Activated CD4-positive, CD25-positive, alpha-beta regulatory T cell treated with anti-CD3 and anti-CD28 coated beads, Interleukin-2, amount 50 U/mL, for 24 hours (primary cell): ENCODE measurements around the gene DKK2.

Experiments
- ATAC-seq, 2 donors: fragments of 150-1000 bp; cut with Tn5 transposase; one replicate each; pipeline ENCODE4 v1.10.0; 2021; ENCODE audit warnings: mild to moderate bottlenecking in 1 of 2, moderate library complexity in 1 of 2

The DKK2 gene

DNA sequence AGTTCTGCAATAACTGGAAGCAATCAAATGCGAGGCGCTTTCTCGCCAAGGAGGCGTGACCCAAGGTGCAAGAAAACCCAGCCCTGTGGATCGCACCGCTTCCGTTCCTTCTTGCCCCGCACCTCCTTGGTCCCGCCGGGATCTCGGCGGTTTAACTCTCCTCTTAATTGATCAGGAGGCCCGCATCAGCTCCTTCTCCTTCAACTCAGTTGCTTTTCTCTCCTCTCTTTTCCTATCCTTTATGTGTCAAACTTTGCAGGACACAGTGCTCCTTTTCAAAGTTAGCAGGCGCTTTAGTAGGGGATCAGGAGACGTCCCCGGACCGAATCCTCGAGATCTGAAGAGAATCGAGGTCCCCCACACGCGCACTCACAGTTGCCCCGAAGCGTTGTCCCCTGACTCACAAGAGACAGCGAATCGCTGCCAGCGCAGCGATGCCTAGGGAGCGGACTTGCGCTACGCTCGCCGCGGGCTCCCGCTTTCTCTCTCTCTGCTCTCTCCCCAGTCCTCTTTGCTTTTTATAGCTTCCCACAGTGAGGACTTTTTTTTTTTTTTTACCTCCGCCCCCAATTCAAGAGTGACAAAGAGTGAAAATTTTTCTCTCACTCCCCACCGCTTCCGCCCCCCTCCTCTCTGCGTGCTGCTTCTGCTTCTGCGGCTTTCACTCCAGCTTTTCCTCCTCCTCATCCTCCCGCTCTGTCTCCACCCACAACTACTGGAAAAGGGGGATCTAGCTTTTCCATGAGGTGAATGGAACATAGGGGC is at the start of gene DKK2:
TSS of gene DKK2 (minus strand) at position 495 of the 765 bp plus-strand sequence. CDS start 722 bp downstream, outside the sequence.
- no peak for ATAC-seq

DNA sequence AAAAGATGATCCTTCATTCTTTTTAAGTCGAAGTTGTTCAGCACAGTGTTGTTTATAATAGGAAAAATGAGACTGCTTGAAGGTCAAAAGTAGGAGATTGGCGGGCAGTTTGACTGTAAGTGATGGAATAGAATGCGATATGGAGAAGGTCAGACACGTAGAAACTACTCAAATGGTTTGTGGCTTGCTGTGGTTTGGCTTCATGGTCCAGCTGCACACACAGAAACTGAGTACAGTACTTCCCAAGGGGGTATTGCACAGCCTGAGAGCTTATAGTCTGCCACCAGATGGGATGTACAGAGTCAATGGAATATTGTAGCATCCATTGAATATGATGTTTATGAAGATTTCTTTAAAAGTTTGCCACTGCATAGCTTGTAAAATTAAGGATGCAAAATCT is 41.1 kb upstream of the DKK2 start:
- no peak for ATAC-seq

DNA sequence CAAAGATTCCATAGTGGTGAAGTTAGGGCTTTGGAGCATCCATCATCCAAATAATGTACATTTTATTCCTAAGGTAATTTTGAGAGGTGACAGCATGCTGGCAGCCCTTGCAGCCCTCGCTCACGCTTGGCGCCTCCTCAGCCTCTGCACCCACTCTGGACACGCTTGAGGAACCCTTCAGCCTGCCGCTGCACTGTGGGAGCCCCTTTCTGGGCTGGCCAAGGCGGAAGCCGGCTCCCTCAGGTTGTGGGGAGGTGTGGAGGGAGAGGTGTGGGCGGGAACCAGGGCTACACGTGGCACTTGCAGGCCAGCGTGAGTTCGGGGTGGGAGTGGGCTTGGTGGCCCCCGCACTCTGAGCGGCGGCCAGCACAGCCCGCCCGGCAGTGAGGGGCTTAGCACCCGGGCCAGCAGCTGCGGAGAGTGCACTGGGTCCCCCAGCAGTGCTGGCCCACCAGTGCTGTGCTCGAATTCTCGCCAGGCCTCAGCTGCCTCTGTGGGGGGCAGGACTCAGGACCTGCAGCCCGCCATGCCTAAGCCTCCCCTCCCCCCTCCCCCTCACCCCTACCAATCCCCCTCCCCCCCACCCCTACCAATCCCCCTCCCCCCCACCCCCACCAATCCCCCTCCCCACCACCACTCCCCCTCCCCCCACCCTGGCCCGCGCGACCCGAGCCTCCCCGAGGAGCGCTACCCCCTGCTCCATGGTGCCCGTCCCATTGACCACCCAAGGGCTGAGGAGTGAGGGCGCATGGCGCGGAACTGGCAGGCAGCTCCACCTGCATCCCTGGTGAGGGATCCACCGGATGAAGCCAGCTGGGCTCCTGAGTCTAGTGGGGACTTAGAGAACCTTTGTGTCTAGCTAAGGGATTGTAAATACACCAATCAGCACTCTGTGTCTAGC is 37.0 kb upstream of the DKK2 start:
- ATAC-seq = no peak

GRCh38 chr4:107071108-107071507 is 35.0 kb upstream of the DKK2 start:
- no peak for ATAC-seq

GRCh38 chr4:107069049-107069448 is 32.9 kb upstream of the DKK2 start:
- ATAC-seq = no peak

- no peak for ATAC-seq
These were observed 32.0 kb upstream of the DKK2 start for GRCh38 chr4:107068116-107068515.

DNA sequence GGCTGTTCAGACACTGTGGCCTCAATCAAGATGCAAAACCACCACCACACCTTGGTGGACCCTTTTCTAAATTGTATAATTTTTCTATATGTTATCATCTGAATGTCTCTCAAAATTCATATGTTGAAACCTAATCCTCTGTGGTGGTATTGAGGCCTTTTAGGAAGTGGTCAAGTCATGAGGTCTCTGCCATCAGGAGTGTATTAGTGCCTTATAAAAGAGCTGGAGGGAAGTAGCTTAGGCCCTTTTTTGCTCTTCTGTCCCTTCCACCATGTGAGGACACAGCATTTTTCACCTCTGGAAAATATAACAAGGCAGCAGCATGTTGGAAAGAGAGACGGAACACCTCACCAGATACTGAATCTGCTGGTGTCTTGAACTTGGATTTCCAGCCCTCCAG is 30.5 kb upstream of the DKK2 start:
- ATAC-seq = no peak

GRCh38 chr4:107065201-107065600 is 29.1 kb upstream of the DKK2 start:
- no peak for ATAC-seq

- ATAC-seq = no peak
These were observed 24.3 kb upstream of the DKK2 start for GRCh38 chr4:107060388-107060787.

DNA sequence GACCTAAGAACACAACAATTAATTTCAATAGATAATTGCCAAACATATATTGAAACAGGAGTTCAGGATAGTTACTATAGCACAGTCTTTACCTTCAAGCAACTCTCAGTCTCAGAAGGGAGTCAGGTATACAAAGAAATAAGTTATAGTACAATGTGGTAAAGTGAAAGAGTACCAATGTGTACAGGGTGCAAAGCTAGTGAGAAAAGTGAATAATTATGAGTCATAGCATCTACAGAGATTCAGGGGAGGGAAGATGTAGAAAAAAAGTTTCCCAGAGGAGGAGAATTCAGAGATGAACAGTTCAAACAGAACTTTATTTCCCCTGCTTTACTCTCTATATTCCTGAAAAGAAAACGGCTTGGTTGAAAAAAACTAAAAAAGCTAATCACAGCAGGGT is 22.7 kb upstream of the DKK2 start:
- no peak for ATAC-seq

DNA sequence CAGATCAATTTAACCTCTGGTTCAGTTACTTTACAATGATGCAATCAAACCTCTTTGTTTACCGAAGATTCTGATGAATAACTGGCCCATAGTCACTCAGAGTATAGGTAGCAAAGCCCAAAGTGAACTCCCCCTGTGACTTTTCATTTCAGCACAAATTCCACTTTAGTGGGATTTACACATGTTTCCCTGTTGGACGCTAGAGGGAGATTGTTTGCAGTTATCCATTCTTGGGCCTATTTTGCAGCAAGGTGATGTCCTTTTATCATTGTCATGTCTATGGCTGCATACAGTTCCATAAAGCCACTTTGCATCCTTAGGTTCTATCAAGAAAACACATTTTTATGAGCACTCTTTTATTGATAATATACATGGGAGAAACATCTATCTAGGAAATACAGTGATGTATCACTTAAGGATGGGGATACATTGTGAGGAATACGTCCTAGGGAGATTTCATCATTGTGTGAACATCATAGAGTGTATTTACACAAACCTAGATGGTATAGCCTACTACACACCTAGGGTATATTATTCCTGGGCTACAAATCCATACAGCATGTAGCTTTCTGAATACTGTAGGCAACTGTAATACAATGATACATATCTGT is 14.5 kb upstream of the DKK2 start:
- no peak for ATAC-seq

- no peak for ATAC-seq
These were observed 10.1 kb upstream of the DKK2 start for GRCh38 chr4:107046261-107046660.

- ATAC-seq = no peak
These were observed 8.1 kb upstream of the DKK2 start for GRCh38 chr4:107044170-107044569.

DNA sequence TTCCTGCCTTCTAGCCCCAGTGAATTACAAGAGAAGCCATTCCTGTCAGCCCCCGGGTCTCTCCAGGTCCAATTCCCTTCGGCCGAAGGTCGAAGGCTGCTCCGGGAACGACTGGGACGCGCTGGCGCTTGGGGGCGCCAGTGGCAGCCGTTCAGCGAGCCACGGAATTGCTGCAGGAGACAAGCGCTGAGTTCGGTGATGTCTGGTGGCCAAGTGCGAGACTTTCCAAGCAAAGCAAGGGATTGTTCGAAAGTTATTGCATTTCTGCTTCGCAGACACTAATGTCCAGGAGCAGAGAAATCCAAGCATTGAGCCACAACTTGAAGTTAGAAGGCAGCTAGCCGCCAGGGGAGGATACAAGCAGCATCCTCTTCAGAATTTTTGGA is 1.1 kb upstream of the DKK2 start:
- ATAC-seq = no peak

DNA sequence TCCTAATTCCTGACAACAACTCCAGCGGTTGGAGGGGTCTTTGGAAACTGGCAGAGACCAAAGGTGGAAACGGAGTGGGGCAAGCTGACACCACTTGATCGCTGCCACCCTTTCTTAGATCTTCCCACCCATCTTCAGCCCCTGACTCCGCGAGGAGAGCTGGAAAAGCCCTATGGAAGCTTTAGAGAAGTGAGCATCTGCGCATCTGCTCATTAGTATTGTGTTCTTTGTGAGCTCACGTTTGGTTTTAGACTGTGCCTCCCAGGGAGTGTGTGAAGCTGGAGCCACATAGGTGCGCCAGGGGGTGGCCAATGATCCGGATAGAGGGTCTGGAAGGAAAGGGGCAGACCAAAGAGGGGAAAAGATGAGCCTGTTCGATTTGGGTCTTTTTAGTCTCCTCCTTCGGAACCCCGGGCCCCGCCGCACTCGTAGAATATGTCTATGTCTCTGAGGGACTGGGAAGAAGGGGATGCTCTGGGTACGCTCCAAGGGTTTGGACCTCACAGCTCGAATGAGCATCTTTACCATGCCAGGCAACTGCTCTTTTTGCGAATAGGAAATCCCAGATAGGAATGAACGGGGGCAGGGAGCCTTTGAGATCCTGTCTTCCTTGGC is 578 bp upstream of the DKK2 start:
- no peak for ATAC-seq

DNA sequence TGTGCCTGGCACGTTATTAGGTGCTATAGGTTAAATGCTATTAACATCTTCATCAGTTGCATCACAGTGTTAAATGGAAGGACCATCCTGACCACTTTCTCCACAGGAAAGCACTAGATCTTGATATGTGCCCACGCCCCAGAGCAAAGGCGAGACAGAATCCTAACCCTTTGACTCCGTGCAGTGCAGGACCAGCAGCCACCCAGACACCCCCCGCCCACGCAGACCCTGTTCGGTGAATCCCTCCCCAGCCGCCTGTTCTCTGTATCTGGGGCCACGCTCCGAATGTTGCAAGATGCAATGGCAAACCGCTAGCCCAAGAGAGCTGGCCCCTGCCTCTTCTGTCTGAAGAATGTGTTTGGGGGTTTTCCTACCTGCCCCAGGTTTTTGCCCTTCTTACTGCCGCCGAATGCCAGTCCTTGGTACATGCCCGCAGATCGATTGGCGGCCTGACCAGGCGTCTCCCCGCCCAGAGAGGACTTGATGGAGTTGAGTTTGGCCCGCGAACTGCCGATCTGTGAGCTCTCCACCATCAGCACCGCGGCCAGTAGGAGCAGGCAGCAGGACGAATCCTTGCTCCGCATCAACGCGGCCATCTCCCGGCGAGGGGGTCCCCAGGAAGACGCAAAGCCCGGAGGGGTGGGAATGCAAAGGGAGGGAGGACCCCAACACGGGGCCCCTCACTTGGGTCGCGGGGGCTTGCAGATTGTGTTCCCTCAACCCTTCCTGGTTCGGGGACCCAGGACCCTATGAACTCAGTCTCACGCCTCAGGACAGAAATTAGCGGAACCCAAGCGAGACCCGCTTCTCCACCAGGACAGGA is 906 bp downstream of the DKK2 start:
- ATAC-seq = no peak

- no peak for ATAC-seq
These were observed 1.8 kb downstream of the DKK2 start for GRCh38 chr4:107034091-107034995.

DNA sequence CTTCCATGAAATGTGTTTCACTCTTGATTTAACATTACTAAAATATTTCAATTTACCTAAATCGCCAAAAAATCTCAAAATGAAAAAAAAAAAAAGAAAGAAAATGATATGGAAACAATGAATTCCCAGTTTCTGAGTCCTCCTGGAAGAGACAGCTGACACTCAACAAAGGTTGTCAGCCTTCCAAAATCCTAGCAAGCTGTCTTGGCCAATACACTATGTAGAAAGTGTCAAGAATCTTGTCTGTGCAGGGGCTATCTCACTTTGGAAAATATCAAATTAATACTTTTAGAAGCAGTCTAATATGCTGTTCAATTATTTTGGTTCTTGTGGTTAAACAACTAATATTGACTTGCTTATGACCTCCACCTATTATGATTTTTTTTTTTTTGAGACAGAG is 8.7 kb downstream of the DKK2 start:
- no peak for ATAC-seq

- no peak for ATAC-seq
These were observed 17.8 kb downstream of the DKK2 start for GRCh38 chr4:107018344-107018735.

- ATAC-seq = no peak
These were observed 18.4 kb downstream of the DKK2 start for GRCh38 chr4:107017443-107018343.
